Bronchial epithelial cell (primary cell): ENCODE measurements around the gene GRK4. TPM values are rescaled to one million over a fixed set of nuclear protein-coding genes. Genes with fewer than 3 reads are reported as not detected.

Experiments
- DNase-seq: peaks from one replicate; pipeline ENCODE4 v3.0.0-alpha.2; 2010; ENCODE audit warnings: low read depth
- FAIRE-seq: peaks from 2 replicates; lab custom pipeline; 2011; peaks lifted over from hg19 to GRCh38; lab: Jason Lieb, UNC
- H3K27me3 ChIP-seq: 2 replicates; pipeline ENCODE4 v1.5.1; 2011; ENCODE audit warnings: low read length; ENCODE audit not compliant: control insufficient read depth, insufficient read depth
- H3K36me3 ChIP-seq: 2 replicates; pipeline ENCODE4 v1.5.1; 2011; ENCODE audit warnings: low read length; ENCODE audit not compliant: control insufficient read depth, insufficient read depth
- H3K4me3 ChIP-seq: 2 replicates; pipeline ENCODE4 v1.5.1; 2011; ENCODE audit warnings: mild to moderate bottlenecking, low read depth, low read length, control low read depth
- CTCF ChIP-seq: IDR thresholded peaks from 2 replicates; pipeline ENCODE4 v1.5.1; 2011; ENCODE audit warnings: mild to moderate bottlenecking, moderate library complexity, low read length, control low read depth, inconsistent platforms; ENCODE audit not compliant: insufficient read depth, severe bottlenecking
- total RNA-seq: library from RNA; depleted of rRNA; stranded (reverse); fragments of >200 nt; gene quantifications from 2 replicates; pipeline ENCODE4 v1.2.1, GENCODE V29; 2014

GRK4 gene
- total RNA-seq, 1 donor from 2014 or later = 3.7 TPM

DNA sequence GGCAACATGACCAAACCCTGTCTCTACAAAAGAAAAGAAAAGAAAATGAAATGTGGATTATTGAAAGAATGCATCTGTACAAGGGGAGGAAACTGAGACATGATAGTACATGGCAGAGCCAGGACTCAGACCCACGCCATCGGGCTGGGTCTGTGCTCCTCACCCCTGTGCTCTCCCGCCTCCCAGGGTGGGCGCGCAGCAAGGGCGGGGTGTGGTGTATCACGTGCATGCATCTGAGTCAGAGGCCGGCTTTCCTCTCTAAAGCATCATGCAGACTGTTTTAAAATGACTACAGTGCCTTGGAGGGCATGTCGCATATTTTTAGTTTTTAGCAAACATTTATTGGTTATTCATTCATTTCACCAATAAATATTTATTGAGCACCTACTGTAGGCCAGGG, 63.2 kb downstream of the GRK4 start:
- FAIRE-seq (no peak), DNase-seq (no peak)
- Histone ChIP-seq H3K36me3 (no peaks in the 10 kb centered on the region), H3K27me3 (peaks cover 4% of the 10 kb centered on the region), H3K4me3 (no peak overlapping the region)
- TF ChIP-seq CTCF = no peak

DNA sequence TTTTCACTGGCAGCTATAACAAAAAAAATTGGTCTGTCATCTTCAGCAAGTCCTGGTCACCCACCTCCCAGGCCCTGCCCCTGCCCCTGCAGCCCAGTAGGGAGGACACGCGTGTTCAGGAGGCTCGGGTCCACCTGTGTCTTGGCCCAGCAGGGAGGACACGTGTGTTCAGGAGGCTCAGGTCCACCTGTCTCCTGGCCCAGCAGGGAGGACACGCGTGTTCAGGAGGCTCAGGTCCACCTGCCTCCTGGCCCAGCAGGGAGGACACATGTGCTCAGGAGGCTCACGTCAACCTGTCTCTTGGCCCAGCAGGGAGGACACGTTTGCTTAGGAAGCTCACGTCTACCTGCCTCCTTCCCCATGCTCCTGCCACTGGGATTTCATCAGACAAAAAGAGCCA, 66.1 kb downstream of the GRK4 start:
- no peak for TF ChIP-seq CTCF
- H3K4me3 ChIP-seq = no peak overlapping the region
- peaks cover 4% of the 10 kb centered on the region for H3K27me3 ChIP-seq
- no peak for DNase-seq
- no peak for FAIRE-seq
- no peaks in the 10 kb centered on the region for H3K36me3 ChIP-seq

- no peaks in the 10 kb centered on the region for H3K36me3 ChIP-seq
- H3K4me3 ChIP-seq = no peak overlapping the region
- no peak for TF ChIP-seq CTCF
- DNase-seq (no peak), FAIRE-seq (peak; percentile 60)
- peaks cover 4% of the 10 kb centered on the region for H3K27me3 ChIP-seq
These were observed 67.4 kb downstream of the GRK4 start for GRCh38 chr4:3030566-3031356.

DNA sequence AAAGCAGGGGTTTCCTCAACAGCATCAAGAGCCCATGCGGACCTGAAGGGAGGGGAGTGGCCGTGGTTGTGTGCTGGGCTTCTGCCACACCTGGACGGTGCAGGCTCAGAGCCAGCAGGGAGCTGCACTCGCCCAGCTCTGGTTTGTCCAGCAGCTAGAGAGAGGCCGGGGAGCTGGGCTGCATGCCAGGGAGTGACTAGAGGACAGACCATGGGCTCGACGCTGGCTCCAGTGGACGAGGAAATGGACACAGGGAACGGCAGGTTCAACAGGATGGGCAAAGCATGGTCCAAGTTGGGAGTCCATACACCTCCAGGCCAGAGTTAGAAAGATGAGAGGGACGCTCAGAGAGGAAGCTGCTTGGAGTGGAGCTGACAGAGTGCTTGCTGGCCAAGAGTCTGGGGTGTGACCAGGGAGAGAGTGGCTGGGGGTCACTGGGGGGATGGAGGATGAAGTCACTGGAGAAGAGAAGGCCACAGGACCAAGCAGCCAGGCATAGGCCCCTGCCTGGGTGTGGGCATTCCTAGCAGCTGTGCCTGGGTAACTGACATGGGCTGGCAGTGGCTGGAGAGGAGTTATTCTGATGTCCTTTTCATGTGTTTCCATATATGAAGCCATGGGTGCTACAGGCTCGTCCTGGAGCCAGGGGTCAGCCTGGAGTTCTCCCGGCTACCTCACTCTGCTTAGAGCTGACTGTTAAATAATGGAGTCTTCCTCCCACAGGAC, 68.1 kb downstream of the GRK4 start:
- Histone ChIP-seq H3K4me3 (no peak overlapping the region), H3K27me3 (peaks cover 4% of the 10 kb centered on the region), H3K36me3 (no peaks in the 10 kb centered on the region)
- no peak for TF ChIP-seq CTCF
- FAIRE-seq = no peak
- no peak for DNase-seq

DNA sequence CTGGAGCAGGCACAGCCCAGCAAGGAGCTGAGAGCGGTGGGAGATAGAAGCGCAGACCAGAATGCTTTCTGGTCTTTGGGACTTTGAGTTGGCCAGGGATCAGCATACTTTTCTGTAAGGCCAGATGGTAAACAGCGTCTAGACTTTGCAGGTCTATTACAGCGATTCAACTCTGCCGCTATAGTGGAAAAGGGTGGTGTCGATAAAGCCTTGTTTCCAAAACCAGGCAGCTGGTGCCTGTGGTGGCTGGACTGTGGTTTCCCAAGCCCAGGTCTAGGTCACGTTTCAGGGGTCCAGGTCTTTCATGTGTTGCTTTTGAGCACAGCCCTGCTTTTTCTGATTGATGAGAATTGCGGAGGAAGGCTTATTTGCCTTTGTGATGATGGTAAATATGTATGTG, 70.9 kb downstream of the GRK4 start:
- Histone ChIP-seq H3K36me3 (no peaks in the 10 kb centered on the region), H3K4me3 (no peak overlapping the region), H3K27me3 (peaks cover 4% of the 10 kb centered on the region)
- FAIRE-seq (peak; percentile 89), DNase-seq (no peak)
- TF ChIP-seq CTCF = no peak
